Measurements from ENCODE around the gene ENO1.

GRCh38 chr1:8908388-8909151 is 30.1 kb upstream of the ENO1 start:
- TF ChIP-seq CTCF (IDR thresholded peaks at IDR 0.05; ENCODE audit: low read length): no peak
- no peak for TF ChIP-seq EZH2 (IDR thresholded peaks at IDR 0.05; ENCODE audit: borderline replicate concordance, low read length)

All from OCI-LY1 (cell line).